SK-N-SH (cell line): ENCODE measurements around the gene PTCH2. TPM values are rescaled to one million over a fixed set of nuclear protein-coding genes. Genes with fewer than 3 reads are reported as not detected.

Source experiments
- CTCF ChIA-PET: fragments of 300-600, 350-600 bp; formaldehyde crosslinking; extraction: SDS; loops from one replicate; lab custom pipeline; 2021; lab: Yijun Ruan, JAX
- POLR2A ChIA-PET: fragments of 350-600 bp; sonication (Branson Sonifier 250); formaldehyde crosslinking; extraction: SDS; loops from one replicate; lab custom pipeline; 2020; ENCODE audit warnings: antibody characterized with exemption, inconsistent platforms; lab: Yijun Ruan, JAX
- DNase-seq: peaks from one replicate; pipeline ENCODE4 v3.0.0; 2012
- H2AFZ ChIP-seq: fragments of 200-600 bp; sonication (generic); 2 replicates; pipeline ENCODE4 v1.8.1; 2016; ENCODE audit warnings: antibody characterized with exemption, mild to moderate bottlenecking, low read depth
- H3F3A ChIP-seq: fragments of 200-600 bp; sonication (generic); replicated peaks from 2 replicates; pipeline ENCODE3; 2016; ENCODE audit warnings: antibody characterized with exemption, mild to moderate bottlenecking; ENCODE audit not compliant: insufficient read depth
- H3K27ac ChIP-seq, 2 experiments: fragments of 200-500 bp in 1 of 2; fragments of 200-600 bp in 1 of 2; sonication (Bioruptor generic) in 1 of 2; sonication (generic), shearing (Covaris generic) in 1 of 2; 2 replicates each; pipeline versions ENCODE4 v1.5.1 to v1.6.1; 2014 to 2016; ENCODE audit warnings: low read depth in 2 of 2, inconsistent platforms in 1 of 2, low read length in 1 of 2, mild to moderate bottlenecking in 1 of 2, mixed read lengths in 1 of 2
- H3K27me3 ChIP-seq: fragments of 200-600 bp; sonication (generic), shearing (Covaris generic); 2 replicates; pipeline ENCODE4 v1.6.1; 2016; ENCODE audit warnings: mixed run types; ENCODE audit not compliant: insufficient read depth
- H3K36me3 ChIP-seq, 2 experiments: fragments of 200-500 bp in 1 of 2; fragments of 200-600 bp in 1 of 2; sonication (Bioruptor generic) in 1 of 2; sonication (generic) in 1 of 2; replicated peaks in 1 of 2; 2 replicates each; pipeline versions ENCODE3 to v1.5.1; 2014 to 2016; ENCODE audit warnings: low read length in 1 of 2, mild to moderate bottlenecking in 1 of 2; ENCODE audit not compliant: insufficient read depth in 2 of 2, control insufficient read depth in 1 of 2
- H3K4me1 ChIP-seq, 2 experiments: fragments of 200-500 bp in 1 of 2; fragments of 200-600 bp in 1 of 2; sonication (Bioruptor generic) in 1 of 2; sonication (generic), shearing (Covaris generic) in 1 of 2; 2 replicates each; pipeline versions ENCODE4 v1.5.1 to v1.6.1; 2014 to 2016; ENCODE audit warnings: low read depth in 1 of 2, low read length in 1 of 2, mixed run types in 1 of 2; ENCODE audit not compliant: insufficient read depth in 2 of 2, control insufficient read depth in 1 of 2
- H3K4me2 ChIP-seq: fragments of 200-600 bp; sonication (generic), shearing (Covaris generic); 2 replicates; pipeline ENCODE4 v1.6.1; 2017; ENCODE audit warnings: mixed run types
- H3K4me3 ChIP-seq, 2 experiments: fragments of 200-500 bp in 1 of 2; fragments of 200-600 bp in 1 of 2; sonication (Bioruptor generic) in 1 of 2; sonication (generic), shearing (Covaris generic) in 1 of 2; 2 replicates each; pipeline versions ENCODE4 v1.5.1 to v1.8.1; 2014 to 2016; ENCODE audit warnings: low read depth in 2 of 2, inconsistent platforms in 1 of 2, low read length in 1 of 2, mild to moderate bottlenecking in 1 of 2, mixed read lengths in 1 of 2, moderate library complexity in 1 of 2
- H3K79me2 ChIP-seq: fragments of 200-600 bp; sonication (generic); 2 replicates; pipeline ENCODE4 v1.8.1; 2017; ENCODE audit warnings: mild to moderate bottlenecking; ENCODE audit not compliant: insufficient read depth
- H3K9ac ChIP-seq: fragments of 200-600 bp; sonication (generic); 2 replicates; pipeline ENCODE4 v1.6.1; 2017; ENCODE audit warnings: mixed run types
- H3K9me2 ChIP-seq: fragments of 200-600 bp; sonication (generic); 2 replicates; pipeline ENCODE4 v1.6.1; 2017; ENCODE audit warnings: mixed run types
- H3K9me3 ChIP-seq: fragments of 200-600 bp; sonication (generic); 2 replicates; pipeline ENCODE4 v1.6.1; 2017; ENCODE audit warnings: mixed run types, mild to moderate bottlenecking, moderate library complexity
- H4K20me1 ChIP-seq: fragments of 200-600 bp; sonication (generic); 2 replicates; pipeline ENCODE4 v1.6.1; 2017; ENCODE audit warnings: mild to moderate bottlenecking, mixed run types; ENCODE audit not compliant: insufficient read depth
- CHD2 ChIP-seq: fragments of 150-350 bp; IDR thresholded peaks from 2 replicates; pipeline ENCODE4 v1.6.1; 2018; ENCODE audit warnings: low read length; ENCODE audit not compliant: partially characterized antibody
- ELF1 ChIP-seq: IDR thresholded peaks from 2 replicates; pipeline ENCODE4 v1.4.0; 2012
- EP300 ChIP-seq, 2 experiments: IDR thresholded peaks; 2 replicates each; pipeline versions ENCODE4 v1.4.0 to v1.6.1; 2012; ENCODE audit warnings: borderline replicate concordance in 1 of 2, low read depth in 1 of 2, low read length in 1 of 2
- FOSL2 ChIP-seq: IDR thresholded peaks from 2 replicates; pipeline ENCODE4 v1.4.0; 2012; ENCODE audit warnings: low read depth, mild to moderate bottlenecking, moderate library complexity, borderline replicate concordance
- FOXJ3 ChIP-seq: sonication (generic); formaldehyde crosslinking; IDR thresholded peaks from 2 replicates; pipeline ENCODE4 v1.5.1; 2020; ENCODE audit warnings: mild to moderate bottlenecking, missing genetic modification reagents
- FOXM1 ChIP-seq: IDR thresholded peaks from 2 replicates; pipeline ENCODE4 v1.4.0; 2012; ENCODE audit warnings: low read depth, mild to moderate bottlenecking
- GABPA ChIP-seq: IDR thresholded peaks from 2 replicates; pipeline ENCODE4 v1.4.0; 2012; ENCODE audit warnings: low read depth, mild to moderate bottlenecking
- IRF3 ChIP-seq: fragments of 150-350 bp; IDR thresholded peaks from 2 replicates; pipeline ENCODE4 v1.6.1; 2016; ENCODE audit warnings: mild to moderate bottlenecking, low read depth, low read length
- JUND ChIP-seq: IDR thresholded peaks from 2 replicates; pipeline ENCODE4 v1.4.0; 2012
- MAX ChIP-seq: IDR thresholded peaks from 2 replicates; pipeline ENCODE4 v1.4.0; 2012; ENCODE audit warnings: low read depth
- NFIC ChIP-seq: IDR thresholded peaks from 2 replicates; pipeline ENCODE4 v1.4.0; 2012; ENCODE audit warnings: borderline replicate concordance
- NRF1 ChIP-seq: IDR thresholded peaks from 2 replicates; pipeline ENCODE4 v1.6.1; 2012; ENCODE audit warnings: low read depth, mild to moderate bottlenecking, low read length
- POLR2AphosphoS5 ChIP-seq: IDR thresholded peaks from 2 replicates; pipeline ENCODE4 v1.6.1; 2012; ENCODE audit warnings: low read depth, low read length
- REST ChIP-seq: IDR thresholded peaks from 2 replicates; pipeline ENCODE4 v1.6.1; 2012; ENCODE audit warnings: mild to moderate bottlenecking, low read depth, low read length, moderate library complexity
- RFX5 ChIP-seq: IDR thresholded peaks from 2 replicates; pipeline ENCODE4 v1.6.1; 2012; ENCODE audit warnings: mild to moderate bottlenecking, improper control_type of control experiment, low read length
- RXRA ChIP-seq: IDR thresholded peaks from 2 replicates; pipeline ENCODE4 v1.4.0; 2012; ENCODE audit warnings: low read depth, mild to moderate bottlenecking, borderline replicate concordance
- SIN3A ChIP-seq: IDR thresholded peaks from 2 replicates; pipeline ENCODE4 v1.6.1; 2012; ENCODE audit warnings: low read depth, mild to moderate bottlenecking, low read length, moderate library complexity, borderline replicate concordance
- TAF1 ChIP-seq: IDR thresholded peaks from 2 replicates; pipeline ENCODE4 v1.6.1; 2012; ENCODE audit warnings: low read depth, mild to moderate bottlenecking, low read length, moderate library complexity, borderline replicate concordance
- TCF12 ChIP-seq: IDR thresholded peaks from 2 replicates; pipeline ENCODE4 v1.4.0; 2012
- TEAD4 ChIP-seq: IDR thresholded peaks from 2 replicates; pipeline ENCODE4 v1.4.0; 2012; ENCODE audit warnings: mild to moderate bottlenecking, borderline replicate concordance; ENCODE audit not compliant: insufficient read depth
- USF1 ChIP-seq: IDR thresholded peaks from 2 replicates; pipeline ENCODE4 v1.4.0; 2012; ENCODE audit warnings: low read depth, borderline replicate concordance
- YY1 ChIP-seq: IDR thresholded peaks from 2 replicates; pipeline ENCODE4 v1.4.0; 2012; ENCODE audit warnings: low read depth, mild to moderate bottlenecking
- WGBS: methylation state at CpG from one replicate; pipeline ENCODE4 v1.1.6; 2017; ENCODE audit warnings: low lambda C conversion rate; 5-methylcytosine and 5-hydroxymethylcytosine counted together
- polyA plus RNA-seq, 3 experiments: library from polyadenylated mRNA; depleted of rRNA; stranded (reverse); fragments of >200 nt; gene quantifications; 2 replicates each; pipeline ENCODE4 v1.2.3, GENCODE V29; 2012
- TF ChIP-seq, protein P1 (sequence below): fragments of 200-600 bp; sonication (generic); IDR thresholded peaks from 2 replicates; pipeline ENCODE4 v1.6.1; 2017; ENCODE audit warnings: antibody characterized with exemption, mild to moderate bottlenecking, moderate library complexity

PTCH2 gene
- polyA plus RNA-seq, 1 of the 3 experiments (the other 2 are of a cell fraction) = 1.2 TPM

DNA sequence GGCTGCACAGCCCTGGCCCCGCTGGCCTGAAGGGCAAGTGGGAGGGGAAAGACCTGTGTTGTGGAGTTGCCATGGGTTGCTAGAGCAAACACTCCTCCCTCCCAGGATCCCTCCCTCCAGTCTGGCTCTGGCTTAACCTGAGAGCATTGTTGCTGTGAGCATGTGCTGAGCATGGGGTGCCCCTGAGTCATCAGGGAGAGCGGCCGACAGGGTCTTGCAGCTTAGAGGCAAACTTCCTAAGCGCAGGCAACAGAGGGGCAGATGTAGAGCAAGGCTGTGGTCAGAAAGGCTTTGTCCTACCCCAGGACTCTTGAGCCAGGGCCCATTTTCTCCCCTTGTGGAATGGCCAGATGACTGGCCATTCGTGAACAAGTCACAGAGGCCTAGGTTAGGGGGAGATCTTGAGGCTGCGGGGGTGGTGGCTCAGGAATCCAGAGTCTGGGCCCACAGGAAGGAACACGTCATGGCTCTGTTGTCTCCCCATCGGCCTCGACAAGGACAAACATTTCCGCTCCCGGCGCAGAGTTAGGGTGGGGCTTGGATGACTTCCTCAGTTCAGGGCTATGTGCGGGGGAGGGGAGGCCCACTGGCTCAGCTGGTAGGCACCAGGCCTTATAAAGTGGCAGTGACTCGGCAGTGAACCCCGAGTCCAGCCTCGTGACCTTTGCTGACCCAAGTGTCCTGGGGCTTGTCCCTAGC lies 35.5 kb downstream of the PTCH2 start:
- Histone ChIP-seq H3K9me2 (no peaks in the 10 kb centered on the region), H3K27ac (peak overlapping the region; percentile 94 to 100), H3K4me2 (peak overlapping the region; percentile 76), H3K9me3 (no peaks in the 10 kb centered on the region), H3K79me2 (peaks cover 70% of the 10 kb centered on the region), H3K9ac (peak overlapping the region; percentile 94), H4K20me1 (peaks cover 11% of the 10 kb centered on the region), H3K4me1 (peaks cover 54 to 84% of the 10 kb centered on the region in 2 experiments; a peak in 3 of 4 replicates), H3K36me3 (peaks cover 38 to 47% of the 10 kb centered on the region in 2 experiments), H3K4me3 (peak overlapping the region in 1 of 2 experiments; percentile 54; a peak in 3 of 4 replicates), H2AFZ (no peak overlapping the region), H3F3A (peaks cover 73% of the 10 kb centered on the region), H3K27me3 (no peaks in the 10 kb centered on the region)
- peak; percentile 60 for DNase-seq
- 0% methylated on average over 11 of the region's 16 CpGs for WGBS
- CTCF ChIA-PET = interaction anchor here (0.9 to 1.5 kb wide), 3 partner anchors 21 to 78 kb away, joined by 3 to 4 read pairs (median 4); no protein-coding TSS in a partner anchor
- POLR2A ChIA-PET = interaction anchor here (0.9 to 3.2 kb wide), 5 partner anchors 8 to 32 kb away, joined by 3 to 29 read pairs (median 15); partner anchors contain the start of genes PLK3 and RPS8
- TF ChIP-seq MAX (peak; percentile 99), RXRA (peak; percentile 91; the same call in 1 of the 2 replicates), TCF12 (peak; percentile 79; the same call in 1 of the 2 replicates), TAF1 (no peak; the same call in 1 of the 2 replicates), FOXM1 (peak; percentile 35; the same call in 1 of the 2 replicates), POLR2AphosphoS5 (peak; percentile 21; the same call in 1 of the 2 replicates), TEAD4 (peak; percentile 75), NRF1 (no peak; the same call in 1 of the 2 replicates), REST (peak; percentile 51; the same call in 1 of the 2 replicates), GABPA (peak; percentile 65), NFIC (peak; percentile 81), JUND (peak; percentile 44; the same call in 1 of the 2 replicates), FOSL2 (peak; percentile 53), ELF1 (peak; percentile 57; the same call in 1 of the 2 replicates), YY1 (peak; percentile 56; the same call in 1 of the 2 replicates), IRF3 (no peak), USF1 (0 out of 2 replicates have a peak, but pooled peaks have one; percentile 1), FOXJ3 (no peak), CHD2 (no peak), RFX5 (no peak), EP300 (IDR thresholded peaks at IDR 0.05; ENCODE audit: borderline replicate concordance in 1 of 2, low read depth in 1 of 2, low read length in 1 of 2) (peak in 1 of 2 experiments; percentile 84; a peak in 2 of 4 replicates), SIN3A (peak; percentile 69)
- TF ChIP-seq, protein P1, sequence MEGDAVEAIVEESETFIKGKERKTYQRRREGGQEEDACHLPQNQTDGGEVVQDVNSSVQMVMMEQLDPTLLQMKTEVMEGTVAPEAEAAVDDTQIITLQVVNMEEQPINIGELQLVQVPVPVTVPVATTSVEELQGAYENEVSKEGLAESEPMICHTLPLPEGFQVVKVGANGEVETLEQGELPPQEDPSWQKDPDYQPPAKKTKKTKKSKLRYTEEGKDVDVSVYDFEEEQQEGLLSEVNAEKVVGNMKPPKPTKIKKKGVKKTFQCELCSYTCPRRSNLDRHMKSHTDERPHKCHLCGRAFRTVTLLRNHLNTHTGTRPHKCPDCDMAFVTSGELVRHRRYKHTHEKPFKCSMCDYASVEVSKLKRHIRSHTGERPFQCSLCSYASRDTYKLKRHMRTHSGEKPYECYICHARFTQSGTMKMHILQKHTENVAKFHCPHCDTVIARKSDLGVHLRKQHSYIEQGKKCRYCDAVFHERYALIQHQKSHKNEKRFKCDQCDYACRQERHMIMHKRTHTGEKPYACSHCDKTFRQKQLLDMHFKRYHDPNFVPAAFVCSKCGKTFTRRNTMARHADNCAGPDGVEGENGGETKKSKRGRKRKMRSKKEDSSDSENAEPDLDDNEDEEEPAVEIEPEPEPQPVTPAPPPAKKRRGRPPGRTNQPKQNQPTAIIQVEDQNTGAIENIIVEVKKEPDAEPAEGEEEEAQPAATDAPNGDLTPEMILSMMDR = no peak
